ENCODE data around the gene KCNJ18.
"Not testable (repeated sequence)": the region's sequence is repeated elsewhere in the genome, so short reads cannot be mapped to it uniquely, and the experiment has no call there.

The KCNJ18 gene

DNA sequence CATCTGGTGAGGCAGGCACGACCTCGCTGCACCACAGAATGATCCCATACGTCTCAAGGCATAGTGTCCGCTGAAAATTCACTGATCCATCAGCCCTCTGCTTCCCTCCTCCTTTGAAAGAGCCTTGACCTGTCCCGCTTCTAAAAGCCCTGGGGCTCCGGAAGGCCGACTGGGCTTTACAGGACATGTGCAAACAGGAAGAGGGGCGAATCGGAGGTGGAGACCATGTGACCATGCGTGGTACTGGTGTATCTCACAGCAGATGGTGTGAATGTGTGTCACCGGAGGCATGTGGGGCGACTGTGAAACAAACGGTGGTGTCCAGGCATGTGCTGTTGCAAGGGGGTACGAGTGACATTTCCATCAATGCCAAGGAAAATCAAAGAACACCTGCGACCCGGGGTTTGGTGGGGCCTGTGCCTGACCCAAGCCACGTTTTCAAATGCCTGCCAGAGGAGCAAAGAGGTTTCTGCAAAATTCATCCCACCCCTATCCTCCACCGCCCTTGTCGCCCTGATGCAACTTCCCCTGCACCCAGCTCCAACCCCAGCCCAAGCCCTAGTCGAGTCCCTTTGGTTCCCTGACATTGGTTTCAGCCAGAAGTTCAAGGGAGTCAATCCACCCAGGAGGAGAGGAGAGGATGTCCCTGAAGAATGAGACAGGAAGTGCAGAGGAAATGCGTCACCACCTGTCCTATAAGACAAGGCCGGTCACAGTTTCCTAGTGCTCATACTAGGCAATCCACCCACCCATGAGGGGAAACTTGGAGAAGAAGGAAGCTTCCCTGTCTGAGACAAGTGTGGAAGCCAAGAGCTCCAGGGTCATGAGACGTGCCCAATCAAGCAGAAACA lies 5.9 kb upstream of the KCNJ18 start:
- no peak for DNase-seq

DNA sequence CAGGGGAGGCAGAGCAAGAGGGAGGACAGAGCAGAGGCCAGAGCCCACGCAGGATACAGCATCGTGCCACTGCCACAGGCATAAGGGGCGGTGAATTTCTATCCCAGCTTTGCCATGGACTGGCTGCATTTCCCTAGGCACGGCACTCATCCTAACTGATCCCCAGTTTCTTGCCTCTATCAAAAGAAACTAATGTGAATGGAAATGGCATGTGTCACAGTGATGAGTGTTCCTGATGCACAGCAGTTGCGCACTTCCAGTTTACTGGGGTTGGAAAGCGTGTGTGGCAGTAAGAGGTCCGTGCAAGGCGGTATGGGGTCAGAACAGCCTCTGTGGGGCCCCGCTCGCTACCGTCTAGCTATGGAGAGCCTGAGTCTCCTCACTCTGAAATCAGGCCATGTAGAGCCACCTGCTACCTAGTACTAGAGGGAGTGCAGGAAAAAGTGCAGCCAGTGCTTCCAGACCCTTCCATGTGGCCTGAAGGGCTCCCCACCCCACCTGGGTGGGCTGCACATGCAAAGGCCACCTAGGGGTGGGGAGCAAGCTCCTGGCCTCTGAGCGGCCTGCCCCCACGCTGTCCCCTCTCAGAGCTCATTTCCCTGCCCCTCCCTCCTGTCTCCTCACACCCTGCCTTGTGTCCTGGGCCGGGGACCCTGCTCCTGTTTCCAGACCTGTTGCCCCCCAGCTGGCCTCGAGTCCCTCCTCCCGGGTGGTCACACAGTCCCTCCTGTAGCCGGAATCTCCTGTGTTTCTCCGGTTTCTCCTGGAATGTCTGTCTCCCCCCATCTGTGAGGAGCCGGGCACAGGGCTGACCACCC lies 5.0 kb upstream of the KCNJ18 start:
- no peak for DNase-seq

DNA sequence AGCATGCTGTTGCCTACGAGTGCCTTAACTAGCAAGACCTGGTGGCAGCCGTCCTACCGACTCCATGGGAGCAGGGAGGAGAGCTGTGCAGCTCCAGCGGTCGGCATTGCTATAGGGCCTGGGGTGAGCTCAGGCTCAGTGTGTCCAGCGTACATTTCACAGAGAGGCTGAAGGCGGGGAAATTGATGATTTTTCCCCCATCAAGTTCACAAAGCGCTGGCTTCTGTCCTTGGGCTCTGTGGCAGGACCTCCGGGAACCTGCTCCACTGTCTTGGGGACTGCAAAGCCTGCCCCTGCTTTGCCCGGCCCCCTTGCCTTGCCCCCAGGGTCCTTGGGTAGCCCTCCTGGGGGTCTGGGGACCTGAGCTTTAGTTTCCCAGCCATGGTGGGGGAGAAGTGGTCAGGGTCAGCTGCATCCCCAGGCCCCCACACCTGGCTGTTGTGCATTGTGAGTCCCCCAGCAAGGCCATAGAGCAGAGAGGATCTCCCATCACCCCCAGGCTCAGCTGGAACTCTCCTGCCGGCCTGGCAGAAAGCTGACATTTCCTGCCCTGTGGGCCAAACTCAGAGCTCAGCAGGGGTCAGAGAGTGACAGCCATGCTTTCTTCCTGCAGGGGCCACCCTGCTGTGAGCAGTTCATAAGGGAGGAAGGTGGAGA lies 3.9 kb upstream of the KCNJ18 start:
- no peak for DNase-seq

DNA sequence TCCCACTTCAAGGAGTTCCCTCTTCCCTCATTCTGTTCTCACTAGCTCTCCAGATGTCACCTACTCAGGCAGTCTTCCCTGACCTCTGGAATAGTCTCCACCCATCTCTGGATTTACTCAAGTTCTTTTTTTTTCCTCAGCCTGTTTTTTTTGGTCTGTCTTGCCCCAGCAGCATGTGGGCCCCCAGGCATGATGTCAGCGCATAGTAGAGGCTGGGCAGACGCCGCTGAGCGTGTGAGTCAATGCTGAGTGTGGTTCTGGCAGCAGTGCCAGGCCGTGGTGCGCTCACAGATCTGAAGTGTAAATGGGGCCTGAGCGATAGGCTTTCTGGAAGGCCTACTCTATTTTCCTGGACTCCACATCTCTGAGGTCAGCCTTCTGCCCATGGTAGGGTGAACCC lies 2.7 kb upstream of the KCNJ18 start:
- DNase-seq, result no peak

DNA sequence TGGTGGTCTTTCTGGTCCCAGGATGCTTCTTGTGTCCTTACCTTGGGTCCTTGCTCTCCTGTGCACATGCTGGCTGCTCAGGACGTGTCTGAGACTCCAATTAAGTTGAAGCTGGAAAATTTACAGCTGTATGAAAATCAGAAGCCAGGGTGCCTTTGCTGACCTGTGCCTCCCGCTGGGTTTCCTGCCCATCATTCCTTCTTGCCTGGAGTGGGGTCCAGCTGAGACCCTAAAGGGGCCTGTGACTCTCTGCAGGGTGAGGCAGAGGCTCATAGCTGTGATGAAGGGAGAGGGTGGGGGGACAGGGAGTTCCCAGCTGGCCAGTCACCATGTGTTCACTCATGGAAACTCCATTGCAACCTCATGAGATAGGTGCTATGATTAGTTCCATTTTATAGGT lies 1.5 kb upstream of the KCNJ18 start:
- DNase-seq, result not testable (repeated sequence)

DNA sequence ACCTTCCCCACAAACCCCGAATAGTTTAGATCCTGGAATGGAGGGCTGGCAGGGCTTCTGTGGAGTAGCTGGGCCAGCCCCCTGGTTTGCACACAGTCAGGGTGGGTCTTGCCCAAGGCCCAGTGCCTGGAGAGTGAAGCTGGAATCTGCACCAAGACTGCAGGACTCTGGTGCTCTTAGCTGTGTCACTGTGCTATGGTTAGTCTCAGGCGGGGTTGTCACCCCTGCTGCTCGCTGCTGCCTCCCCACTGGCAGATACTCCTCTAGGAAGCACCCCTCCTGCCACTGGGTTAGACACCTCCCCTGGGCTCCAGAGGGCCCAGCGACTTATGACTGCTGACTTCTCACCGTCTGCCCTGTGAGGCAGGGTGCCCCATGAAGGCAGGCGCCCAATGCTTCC lies 842 bp upstream of the KCNJ18 start:
- DNase-seq, result not testable (repeated sequence)

DNA sequence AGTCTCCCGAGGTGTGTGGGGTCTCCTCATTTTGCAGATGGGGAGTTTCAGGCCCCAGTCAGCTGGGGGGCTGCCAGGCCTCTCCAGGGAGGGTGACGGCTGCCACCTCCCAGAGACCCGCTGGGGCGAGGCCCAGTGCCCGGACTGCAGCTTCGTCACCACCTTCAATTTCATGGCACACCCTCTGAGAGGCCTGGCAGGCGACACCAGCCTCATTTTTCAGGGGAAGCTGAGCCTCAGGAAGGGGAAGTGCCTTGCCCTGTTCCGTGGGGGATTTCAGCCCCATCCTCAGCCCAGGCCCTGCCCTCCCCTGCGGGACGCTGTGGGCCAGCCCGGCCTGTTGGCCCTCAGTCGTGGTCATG lies 362 bp downstream of the KCNJ18 start:
- not testable (repeated sequence) for DNase-seq

DNA sequence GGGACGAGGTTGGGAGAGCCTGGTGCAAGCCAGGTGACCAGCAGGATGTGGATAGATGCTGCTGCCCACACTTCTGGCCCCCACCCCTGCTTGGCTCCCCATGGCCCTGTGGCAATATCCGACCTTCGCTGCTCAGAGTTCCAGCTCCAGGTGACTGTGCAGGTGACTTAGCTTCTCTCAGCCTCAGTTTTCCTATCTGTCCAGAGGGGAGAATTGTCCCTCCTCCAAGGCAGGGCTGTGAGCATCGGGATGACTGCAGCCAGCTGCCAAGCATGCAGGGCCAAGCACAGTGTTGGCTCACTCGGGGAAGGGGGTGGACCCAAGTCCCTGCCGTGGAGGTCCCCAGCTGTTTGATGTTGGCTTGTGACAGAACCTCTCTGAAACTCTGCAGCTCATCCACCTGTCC lies 1.1 kb downstream of the KCNJ18 start:
- not testable (repeated sequence) for DNase-seq

DNA sequence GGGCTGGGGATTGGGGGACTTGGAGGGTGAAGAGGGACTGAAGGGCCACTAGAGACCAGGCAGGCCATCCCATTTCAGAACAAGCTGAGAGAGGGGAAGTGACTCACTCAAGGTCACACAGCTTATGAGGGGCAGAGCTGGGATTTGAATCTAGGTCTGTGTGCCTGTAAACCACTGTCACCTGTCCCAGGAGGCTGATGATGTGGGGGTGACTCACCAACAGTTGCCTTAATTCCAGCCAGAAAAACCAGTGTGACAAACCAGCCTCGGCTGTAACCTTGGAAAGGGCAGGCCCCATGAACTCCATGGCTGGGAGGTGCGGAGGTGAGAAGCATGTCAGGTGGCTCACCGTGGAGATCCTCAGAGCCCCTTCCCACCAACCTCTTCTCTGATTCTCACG lies 1.6 kb downstream of the KCNJ18 start:
- DNase-seq, result not testable (repeated sequence)

DNA sequence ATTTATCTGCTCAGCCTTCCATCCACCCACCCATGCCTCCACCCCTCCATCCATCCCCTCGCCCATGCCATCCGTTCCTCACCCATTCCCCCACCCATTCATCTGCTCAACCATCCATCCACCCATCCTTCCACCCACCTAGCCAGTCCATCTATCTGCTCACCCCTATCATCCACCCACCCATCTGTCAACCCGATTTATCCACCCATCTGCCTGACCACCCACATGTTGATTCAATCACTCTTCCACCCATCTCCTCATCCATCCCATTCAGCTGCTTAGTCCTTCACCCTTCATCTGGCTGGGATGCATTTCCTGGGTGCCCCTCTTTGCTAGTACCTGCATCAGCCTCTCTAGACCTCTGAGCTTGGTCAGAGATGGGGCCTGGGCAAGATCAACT lies 3.9 kb downstream of the KCNJ18 start:
- DNase-seq, result not testable (repeated sequence)

DNA sequence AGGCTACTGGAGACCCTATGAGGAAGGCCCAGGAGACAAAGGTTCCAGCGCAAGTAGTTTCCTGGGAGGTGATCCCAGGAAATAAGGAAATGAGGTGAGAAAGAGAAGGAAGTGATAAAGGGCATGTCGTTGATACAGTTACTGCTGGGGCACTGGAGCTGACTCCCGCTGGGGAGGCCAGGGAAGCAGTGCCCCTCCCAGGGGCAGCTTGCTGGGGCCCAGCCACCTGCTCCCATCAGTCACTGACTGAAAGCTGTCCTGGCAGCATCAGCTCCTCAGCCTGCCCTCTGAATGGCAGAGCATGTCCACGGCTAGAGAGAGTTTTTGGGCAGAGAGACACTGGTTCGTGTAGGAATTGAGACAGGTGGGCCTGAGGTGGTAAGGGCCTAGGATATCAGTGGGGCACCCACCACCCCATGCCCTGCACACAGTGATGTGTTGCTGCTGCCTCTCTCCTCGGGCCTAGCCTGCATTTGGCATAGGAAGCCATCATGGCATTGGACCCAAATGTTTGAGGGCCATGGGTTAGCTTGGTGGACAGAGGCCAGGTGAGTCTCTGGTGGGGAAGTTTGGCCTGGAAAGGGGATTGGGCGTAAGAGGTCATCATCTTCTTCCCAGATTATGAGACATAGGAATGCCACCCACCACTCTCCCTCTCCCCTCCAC lies 4.7 kb downstream of the KCNJ18 start:
- not testable (repeated sequence) for DNase-seq

DNA sequence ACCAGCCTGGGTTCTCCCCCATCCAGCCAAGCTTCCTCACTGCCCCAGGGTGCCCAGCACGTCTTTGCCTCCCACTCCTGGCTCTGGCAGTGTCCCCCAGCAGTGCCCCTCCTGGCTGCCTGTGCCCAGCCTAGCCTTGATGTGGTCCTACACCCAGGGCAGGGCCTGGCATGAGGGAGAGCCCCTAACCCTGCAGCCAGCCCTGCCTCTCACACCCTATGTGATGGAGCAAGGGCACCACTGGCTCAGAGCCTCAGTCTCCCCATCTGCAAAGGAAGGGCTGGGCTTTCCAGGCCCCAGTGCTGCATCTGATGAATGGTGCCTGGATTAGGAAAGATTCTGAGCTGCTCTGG lies 5.2 kb downstream of the KCNJ18 start:
- DNase-seq, result not testable (repeated sequence)

DNA sequence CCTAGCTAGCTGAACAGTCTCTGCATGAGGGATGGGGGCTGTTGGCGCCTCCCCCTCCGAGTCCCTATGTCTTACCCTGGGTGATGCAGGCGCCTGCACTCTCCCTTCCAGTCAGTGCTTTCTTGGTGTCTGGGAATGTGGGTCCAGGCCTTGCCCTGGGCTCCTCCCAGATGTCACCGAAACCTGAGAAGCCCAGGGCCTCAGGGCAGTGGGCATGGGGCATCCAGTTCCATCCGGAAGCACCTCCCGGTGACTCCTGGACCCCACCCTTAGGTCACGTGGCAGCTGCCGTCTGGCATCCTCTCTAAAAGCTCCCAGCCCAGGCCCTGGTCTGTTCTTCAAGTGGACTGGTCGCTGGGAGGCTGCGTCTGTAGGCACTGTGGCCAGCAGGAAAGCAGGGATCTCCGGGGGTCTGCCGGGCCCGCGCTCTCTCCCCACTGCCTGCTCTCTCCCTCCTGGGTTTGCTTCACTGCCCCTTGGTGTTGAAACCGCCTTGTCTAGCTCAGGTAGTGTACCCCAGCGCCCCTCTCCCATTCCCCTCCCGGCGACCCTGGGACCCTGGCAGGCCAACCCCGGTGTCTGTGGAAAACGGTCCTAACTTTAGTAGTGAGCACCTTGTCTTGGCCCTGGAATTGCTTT lies 6.2 kb downstream of the KCNJ18 start:
- DNase-seq, result not testable (repeated sequence)

DNA sequence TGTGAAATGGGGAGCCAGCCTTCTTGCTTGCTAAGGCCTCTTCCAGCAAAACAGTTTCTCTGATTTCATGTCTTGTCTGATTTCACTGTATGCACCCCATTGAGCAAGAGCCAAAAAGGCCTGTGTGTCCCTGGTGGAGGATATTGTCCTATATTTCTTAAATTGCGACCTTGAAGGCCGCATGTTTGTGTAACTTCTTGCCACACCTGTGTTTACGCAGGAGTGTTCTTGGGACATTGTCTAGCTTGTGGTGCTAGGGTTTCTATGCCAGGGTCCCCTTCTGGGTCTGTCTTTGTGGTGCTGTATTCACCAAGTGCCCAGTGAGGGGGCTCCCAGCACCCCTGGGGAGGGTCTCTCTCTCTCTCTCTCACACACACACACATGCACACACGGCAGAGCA lies 6.8 kb downstream of the KCNJ18 start:
- not testable (repeated sequence) for DNase-seq

DNA sequence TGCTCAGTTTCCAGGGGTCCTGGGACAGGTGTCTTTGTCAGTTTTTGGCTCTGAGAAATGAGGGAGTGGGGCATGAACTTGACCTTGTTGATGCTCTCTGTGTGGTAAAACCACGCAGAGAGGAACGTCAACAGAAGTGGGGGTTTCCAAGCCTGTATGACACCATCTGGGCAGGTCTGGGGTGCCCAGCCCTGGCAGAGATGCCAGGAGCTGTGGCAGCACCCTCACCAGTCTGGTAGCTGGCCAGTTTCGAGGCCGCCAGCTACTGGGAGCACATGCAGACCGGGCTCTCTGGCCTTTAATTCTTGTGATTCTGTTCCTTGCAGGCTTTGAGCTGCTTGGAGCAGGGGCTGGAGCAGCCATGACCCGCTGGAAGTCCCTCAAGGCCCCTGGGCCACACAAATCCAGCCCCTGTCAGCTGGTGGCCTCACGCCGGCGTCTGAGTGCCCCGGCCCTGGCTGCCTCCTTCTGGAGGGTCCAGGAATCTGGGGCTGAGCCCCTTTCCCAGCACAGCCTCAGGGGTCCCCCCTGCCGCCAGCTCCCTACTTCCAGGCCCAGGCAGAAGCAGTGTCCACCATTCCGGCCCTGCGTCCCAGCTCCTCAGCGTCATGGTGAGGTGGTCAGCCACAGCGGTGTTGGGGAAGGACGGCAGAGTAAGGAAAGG lies 7.4 kb downstream of the KCNJ18 start:
- not testable (repeated sequence) for DNase-seq

DNA sequence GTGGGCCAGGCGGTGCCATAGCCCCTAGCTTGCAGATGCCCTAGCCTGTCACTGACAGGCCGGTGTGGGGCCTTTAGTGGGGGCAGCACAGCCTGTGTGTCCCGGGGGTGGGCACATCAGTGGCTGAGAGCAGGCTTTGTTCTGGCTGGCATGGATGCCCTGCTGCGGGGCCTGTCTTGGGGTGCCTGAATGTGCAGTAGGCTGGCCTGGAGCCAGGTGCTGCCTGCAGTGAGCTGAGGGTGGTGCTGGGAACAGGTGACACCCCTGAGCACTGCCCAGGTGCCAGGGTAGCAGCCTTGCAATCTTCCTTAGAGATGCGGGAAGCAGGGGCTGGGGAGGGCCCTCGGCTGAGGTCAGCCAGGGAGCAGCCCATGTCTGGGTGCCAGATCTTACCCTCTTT lies 8.8 kb downstream of the KCNJ18 start:
- not testable (repeated sequence) for DNase-seq

DNA sequence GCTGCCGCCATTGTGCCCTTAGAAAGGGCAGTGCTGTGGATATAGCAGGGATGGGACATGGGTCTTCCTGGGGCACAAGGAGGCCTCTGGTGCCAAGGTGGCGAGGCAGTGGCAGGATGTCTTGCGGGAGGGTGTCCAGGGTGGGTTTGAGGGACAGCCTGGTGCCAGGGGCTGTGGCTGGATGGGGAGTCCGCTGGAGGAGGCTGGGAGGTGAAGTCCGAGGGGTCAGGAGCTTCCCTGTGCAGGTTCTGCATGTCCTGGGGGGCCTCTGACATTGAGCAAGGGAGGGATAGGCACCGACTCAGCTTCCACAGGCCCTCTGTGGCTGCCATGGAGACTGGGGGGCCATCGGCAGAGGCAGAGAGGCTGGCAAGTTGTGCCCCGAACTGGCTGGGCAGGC lies 9.7 kb downstream of the KCNJ18 start:
- DNase-seq, result not testable (repeated sequence)

DNA sequence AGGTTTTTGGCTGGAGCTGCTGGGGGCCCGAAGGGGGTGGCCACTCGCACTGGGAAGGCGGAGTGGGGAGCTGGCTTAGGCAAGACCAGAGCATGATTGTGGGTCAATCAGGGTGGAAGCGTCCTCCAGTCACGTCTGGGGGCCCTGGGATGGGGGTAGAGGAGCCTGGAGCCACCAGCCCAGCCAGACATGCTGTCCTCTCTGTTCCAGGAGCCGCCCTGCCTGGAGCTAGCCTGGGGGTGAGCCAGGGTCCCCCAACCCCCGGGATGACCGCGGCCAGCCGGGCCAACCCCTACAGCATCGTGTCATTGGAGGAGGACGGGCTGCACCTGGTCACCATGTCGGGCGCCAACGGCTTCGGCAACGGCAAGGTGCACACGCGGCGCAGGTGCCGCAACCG lies 10.2 kb downstream of the KCNJ18 start:
- DNase-seq, result not testable (repeated sequence)

DNA sequence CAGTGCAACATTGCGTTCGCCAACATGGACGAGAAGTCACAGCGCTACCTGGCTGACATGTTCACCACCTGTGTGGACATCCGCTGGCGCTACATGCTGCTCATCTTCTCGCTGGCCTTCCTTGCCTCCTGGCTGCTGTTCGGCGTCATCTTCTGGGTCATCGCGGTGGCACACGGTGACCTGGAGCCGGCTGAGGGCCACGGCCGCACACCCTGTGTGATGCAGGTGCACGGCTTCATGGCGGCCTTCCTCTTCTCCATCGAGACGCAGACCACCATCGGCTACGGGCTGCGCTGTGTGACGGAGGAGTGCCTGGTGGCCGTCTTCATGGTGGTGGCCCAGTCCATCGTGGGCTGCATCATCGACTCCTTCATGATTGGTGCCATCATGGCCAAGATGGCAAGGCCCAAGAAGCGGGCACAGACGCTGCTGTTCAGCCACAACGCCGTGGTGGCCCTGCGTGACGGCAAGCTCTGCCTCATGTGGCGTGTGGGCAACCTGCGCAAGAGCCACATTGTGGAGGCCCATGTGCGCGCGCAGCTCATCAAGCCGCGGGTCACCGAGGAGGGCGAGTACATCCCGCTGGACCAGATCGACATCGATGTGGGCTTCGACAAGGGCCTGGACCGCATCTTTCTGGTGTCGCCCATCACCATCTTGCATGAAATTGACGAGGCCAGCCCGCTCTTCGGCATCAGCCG lies 10.8 kb downstream of the KCNJ18 start:
- DNase-seq, result not testable (repeated sequence)

DNA sequence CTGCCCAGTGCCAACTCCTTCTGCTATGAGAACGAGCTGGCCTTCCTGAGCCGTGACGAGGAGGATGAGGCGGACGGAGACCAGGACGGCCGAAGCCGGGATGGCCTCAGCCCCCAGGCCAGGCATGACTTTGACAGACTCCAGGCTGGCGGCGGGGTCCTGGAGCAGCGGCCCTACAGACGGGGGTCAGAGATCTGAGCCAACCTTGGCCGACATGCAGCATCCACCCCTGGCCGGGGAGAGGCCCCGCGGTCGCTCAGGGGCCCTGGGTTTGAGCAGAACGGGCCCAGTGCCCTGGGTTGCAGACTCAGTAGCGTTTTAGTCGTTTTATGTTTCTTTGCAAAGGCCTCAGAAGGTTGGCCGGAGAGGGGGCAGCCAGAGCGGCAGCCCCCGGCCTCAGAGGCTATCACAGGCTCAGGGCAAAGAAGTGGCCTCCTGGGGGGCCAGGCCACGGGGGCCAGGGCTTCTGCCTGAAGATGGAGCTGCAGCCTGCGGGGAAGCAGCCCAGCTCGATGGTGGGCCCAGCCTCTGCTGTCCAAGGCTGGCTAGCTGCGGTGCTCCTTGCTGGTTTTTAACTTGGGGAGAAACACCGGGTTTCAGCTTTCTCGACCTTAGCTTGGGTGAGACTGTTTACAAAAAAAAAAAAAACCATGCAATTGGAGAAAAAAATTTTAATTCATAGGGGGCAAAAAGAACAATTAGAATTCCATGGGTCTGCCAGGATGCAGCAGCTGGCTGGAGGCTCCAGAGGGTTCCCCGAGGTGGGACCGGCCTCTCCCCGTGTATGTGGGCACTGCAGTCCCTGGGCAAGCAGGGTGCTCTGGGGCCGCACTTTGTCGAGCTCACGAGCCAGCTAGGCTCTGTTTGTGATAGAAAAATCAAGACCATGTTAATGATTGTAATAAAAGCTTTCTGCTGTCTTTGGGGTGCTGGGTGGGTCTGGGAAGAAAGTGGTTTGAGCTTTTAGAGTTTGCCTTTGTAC lies 11.9 kb downstream of the KCNJ18 start:
- not testable (repeated sequence) for DNase-seq

Measured in stimulated activated CD4-positive, alpha-beta T cell treated with anti-CD3 and anti-CD28 coated beads, Interleukin-12 subunit alpha, Interleukin-12 subunit beta, amount 100 ng/mL, for 4 hours (primary cell).